DMS114 treated with DMSO at 0.1 percent for 48 hours (cell line): Measurements from ENCODE around the gene BCL7B.
"Not testable (repeated sequence)": the region's sequence is repeated elsewhere in the genome, so short reads cannot be mapped to it uniquely, and the experiment has no call there.

Experiments used
- DNase-seq: peaks from one replicate; lab custom pipeline; 2025; ENCODE audit not compliant: unreplicated experiment; lab: John Stamatoyannopoulos, UW

BCL7B gene

DNA sequence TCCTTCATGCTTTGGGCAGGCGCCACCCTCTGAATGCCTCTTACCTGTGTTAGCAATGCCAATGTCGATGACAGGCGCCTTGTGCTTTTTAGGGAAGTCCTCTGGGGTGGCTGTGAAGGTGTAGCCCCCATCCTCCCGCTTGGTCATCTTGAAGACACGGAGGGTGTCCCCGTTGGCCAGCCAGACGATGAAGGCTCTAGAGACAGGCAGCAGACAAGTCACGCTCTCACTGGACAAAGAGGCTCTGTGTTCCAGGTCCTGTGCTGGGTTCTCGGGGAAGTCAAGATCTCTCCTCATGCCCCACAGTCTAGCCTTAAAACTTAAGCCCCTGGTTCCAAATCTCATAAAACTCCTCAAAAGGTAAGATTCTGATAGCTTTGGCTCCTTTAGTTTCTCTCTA lies 15.8 kb upstream of the BCL7B start:
- DNase-seq, result no peak

- DNase-seq, result no peak
Measured at GRCh38 chr7:73572767-73573186, 15.3 kb upstream of the BCL7B start.

DNA sequence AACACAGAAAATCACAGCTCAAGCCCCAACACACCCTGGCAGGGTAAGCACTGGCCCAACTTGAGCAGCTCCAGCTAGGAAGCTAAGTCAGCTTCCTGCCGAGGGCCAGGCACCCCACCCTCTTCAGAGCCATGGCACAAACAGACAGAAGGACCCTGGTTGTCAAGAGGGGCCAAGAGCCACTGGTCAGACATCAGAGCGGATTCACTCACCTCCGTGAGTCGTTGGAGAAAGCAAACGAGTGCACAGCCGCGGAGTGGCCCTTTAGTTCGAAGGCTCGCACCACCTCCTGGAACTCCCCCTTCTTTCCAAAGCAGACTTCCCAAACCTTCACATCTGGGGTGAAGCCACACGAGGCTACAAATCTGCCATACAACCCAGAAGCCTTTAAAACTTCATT lies 13.5 kb upstream of the BCL7B start:
- DNase-seq, result no peak

DNA sequence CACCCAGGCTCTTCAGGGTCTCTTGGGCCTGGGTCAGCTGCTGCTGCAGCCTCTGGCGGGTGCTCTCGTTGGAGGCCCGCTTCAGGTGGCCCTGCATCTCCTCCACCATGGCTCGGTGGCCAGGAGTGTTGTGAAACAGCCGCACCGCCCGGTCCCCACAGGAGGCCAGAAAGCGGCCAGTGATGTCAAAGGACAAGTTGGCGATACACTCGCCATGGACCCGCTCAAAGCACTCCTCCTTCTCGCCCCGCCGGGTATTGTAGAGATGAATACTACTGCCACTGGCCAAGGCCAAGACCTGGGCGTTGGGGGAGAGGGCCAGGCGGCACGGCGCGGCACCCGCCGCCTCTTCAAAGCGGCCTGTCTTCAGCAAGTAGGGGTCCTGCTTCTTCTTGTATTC lies 13.0 kb upstream of the BCL7B start:
- no peak for DNase-seq

- DNase-seq, result no peak
Measured at GRCh38 chr7:73569042-73569608, 11.6 kb upstream of the BCL7B start.

DNA sequence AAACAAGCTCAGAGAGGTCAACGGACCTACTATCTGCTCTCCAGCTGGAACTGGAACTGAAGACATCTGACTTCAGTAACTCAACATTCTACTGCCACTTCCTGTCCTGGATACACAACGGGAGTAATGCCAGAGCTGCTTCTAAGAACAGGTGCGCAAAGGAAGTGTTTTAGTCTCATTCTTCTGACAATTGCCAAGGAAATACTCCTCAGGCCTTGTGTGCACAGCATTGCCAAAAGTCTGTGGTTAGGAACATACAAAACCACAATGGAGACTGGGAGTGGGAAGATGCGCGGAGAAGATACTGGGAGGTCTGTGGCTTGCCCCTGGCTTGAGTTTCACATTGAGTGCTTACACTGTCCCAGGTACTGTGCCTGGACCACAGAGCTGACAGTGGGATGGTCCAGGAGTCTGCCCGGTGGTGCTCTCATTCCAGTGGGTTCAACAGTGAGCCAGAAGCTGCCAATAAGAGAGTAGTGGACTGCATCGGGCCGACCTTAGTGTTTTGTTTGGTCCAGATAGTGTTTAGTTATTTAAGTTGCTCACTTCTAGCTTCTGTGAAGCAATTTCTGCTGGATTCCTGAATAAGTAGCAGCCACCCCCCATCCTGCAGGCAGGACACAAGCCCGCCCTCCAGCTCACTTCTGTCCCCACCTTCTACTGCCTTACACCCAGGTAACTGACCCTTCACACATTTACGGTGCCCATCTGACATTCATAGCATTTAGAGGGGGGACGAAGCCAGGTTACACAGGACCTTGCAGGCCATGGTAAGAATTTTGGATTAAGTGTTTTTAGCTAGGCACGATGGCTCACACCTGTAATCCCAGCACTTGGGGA lies 10.6 kb upstream of the BCL7B start:
- no peak for DNase-seq

- no peak for DNase-seq
Measured at GRCh38 chr7:73567140-73567539, 9.7 kb upstream of the BCL7B start.

DNA sequence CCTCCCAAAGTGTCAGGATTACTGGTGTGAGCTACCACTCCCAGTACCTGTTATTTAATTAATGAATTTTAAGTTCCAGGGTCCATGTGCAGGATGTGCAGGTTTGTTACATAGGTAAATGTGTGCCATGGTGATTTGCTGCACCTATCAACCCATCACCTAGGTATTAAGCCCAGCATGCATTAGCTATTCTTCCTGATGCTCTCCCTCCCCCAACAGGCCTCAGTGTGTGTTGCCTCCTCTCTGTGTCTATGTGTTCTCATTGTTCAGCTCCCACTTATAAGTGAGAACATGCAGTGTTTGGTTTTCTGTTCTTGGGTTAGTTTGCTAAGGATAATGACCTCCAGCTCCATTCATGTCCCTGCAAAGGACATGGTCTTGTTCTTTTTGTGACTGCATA lies 8.9 kb upstream of the BCL7B start:
- not testable (repeated sequence) for DNase-seq

DNA sequence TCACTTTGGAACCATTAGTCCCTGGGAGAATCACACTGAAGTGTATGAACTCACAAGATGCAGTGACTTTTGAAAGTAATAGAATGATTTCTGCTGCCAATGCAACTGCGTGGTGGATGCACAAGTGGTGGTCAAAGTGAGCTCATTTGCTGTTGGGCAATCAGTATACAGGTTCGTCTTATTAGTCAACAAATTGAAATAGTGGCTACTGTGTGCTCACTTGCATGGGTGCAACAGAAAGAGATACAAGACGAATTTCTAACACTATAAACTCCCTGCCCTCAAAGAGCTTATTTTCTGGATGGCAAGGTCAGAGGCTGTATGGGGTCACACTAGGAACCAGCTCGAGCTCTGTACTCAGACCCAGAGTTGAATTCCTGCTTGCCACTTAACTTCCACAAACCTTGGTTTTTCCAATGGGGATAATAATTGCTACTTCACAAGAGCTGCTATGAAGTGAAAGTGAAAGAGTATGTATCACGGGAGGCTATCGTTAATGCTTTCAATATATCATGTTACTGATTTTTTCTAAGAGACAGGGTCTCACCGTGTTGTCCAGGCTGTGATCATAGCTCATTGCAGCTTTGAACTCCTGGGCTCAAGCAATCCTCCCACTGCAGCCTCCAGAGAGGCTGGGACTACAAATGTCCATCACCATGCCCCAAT lies 8.3 kb upstream of the BCL7B start:
- no peak for DNase-seq

- no peak for DNase-seq
Measured at GRCh38 chr7:73560109-73560835, 2.8 kb upstream of the BCL7B start.

DNA sequence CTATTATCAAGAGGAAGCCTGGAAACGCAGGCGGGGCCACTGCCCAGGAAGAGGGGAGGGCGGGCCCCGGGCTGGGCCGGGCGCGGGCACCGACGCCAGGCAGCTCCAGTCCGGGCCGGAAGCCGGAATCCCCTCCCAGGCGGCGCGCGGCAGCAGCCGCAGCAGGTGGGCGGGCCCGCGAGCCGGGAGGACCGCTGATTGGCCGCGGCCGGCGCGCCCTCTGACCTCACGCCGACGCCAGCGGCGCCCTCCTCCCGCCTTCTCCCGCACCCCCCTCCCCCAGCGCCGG lies 438 bp downstream of the BCL7B start:
- peak; percentile 77 for DNase-seq

GRCh38 chr7:73556208-73557107 lies 1.0 kb downstream of the BCL7B start:
- no peak for DNase-seq

- no peak for DNase-seq
Measured at GRCh38 chr7:73555411-73555982, 2.0 kb downstream of the BCL7B start.

DNA sequence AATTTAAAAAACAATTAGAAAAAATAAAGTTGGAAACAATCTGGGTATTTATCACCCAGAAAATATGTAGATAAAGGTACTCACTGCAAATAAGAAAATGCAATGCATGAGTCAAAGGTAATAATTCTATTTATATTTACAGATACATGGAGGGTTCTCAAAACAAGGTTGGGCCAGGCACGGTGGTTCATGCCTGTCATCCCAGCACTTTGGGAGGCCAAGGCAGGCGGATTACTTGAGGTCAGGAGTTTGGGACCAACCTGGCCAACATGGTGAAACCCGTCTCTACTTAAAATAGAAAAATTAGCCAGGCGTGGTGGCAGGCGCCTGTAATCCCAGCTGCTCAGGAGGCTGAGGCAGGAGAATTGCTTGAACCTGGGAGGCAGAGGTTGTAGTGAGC lies 7.4 kb downstream of the BCL7B start:
- DNase-seq, result not testable (repeated sequence)

DNA sequence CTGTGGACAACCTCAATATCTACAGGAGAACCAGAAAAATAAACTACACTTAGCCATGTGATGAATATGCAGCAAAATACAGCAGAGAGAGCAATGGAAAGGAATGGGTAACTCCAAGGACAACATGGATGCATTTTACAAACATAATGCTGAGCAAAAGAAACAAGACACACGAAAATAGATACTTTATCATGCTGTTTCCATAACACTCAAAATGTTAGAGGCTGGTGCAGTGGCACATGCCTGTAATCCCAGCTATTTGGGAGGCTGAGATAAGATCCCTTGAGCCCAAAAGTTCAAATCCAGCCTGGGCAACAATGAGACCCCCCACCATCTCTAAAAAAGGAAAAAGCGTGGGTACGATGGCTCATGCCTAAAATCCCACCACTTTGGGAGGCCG lies 8.3 kb downstream of the BCL7B start:
- no peak for DNase-seq

DNA sequence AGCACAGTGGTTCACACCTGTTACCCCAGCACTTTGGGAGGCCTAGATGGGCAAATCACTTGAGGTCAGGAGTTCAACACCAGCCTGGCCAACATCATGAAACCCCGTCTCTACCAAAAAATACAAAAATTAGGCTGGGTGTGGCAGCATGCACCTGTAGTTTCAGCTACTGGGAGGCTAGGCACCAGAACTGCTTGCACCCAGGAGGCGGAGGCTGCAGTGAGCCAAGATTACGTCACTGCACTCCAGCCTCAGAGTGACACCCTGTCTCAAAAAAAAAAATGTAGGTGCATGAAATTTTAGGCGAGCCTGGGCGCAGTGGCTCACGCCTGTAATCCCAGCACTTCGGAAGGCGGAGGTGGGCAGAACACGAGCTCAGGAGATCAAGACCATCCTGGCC lies 9.6 kb downstream of the BCL7B start:
- DNase-seq, result no peak

GRCh38 chr7:73544678-73545077 lies 12.8 kb downstream of the BCL7B start:
- DNase-seq, result no peak

DNA sequence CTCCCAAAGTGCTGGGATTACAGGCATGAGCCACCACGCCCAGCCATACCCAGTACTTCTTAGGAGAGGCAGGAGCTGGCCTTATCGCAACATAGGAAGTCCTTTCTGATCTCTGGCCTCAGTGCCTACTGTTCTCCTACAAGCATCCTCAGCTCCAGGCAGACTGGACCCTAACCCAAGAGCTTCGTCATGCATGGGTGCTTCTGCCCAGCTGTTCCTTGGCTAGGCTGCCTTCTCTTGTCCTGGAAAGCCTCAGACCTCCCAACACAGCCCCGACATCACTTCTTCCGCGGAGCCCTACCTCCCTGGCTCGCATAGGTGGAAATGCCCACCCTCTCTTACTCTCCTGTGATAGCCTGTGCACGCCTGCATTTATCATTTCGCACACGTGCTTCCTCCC lies 15.8 kb downstream of the BCL7B start:
- DNase-seq, result no peak

GRCh38 chr7:73539709-73540108 lies 17.8 kb downstream of the BCL7B start:
- no peak for DNase-seq

- not testable (repeated sequence) for DNase-seq
Measured at GRCh38 chr7:73538510-73538909, 19.0 kb downstream of the BCL7B start.
